IMR-90 (cell line): ENCODE results near the gene PTX3. TPM values are rescaled to one million over a fixed set of nuclear protein-coding genes. Genes with fewer than 3 reads are reported as not detected.

Experiments
- polyA plus RNA-seq, 3 experiments: library from polyadenylated mRNA; depleted of rRNA; stranded (reverse); fragments of >200 nt; gene quantifications; 2 replicates each; pipeline ENCODE4 v1.2.3, GENCODE V29; 2012; ENCODE audit warnings: low replicate concordance in 1 of 3
- total RNA-seq: library from RNA; depleted of rRNA; stranded (reverse); fragments of >200 nt; gene quantifications from 2 replicates; pipeline ENCODE4 v1.2.3, GENCODE V29; 2012; rRNA removed

PTX3 gene
- total and polyA plus RNA-seq, 2 of the 4 experiments (the other 2 are of a cell fraction) = 97.9 to 135 TPM

Other genes with a start within 250 kb of the PTX3 start
- gene VEPH1, start 66.6 kb downstream of the PTX3 start, total RNA-seq = 99.4 and 130 TPM in 2 replicates
- gene VEPH1, start 66.6 kb downstream of the PTX3 start, polyA plus RNA-seq (2012; rRNA removed) = 26.0 and 30.5 TPM in 2 replicates